MCF 10A (cell line): Measurements from ENCODE around the gene HOPX. TPM values are rescaled to one million over a fixed set of nuclear protein-coding genes. Genes with fewer than 3 reads are reported as not detected.

Source experiments
- BruUV-seq: library from RNA; stranded (reverse); fragments of 400-500 nt; replicated peaks from 2 replicates; lab custom pipeline; 2021; lab: Mats Ljungman, UMichigan
- CTCF ChIA-PET: fragments of 300-600 bp; sonication (Branson Sonifier 250); formaldehyde crosslinking; extraction: SDS; loops from one replicate; lab custom pipeline; 2021; ENCODE audit warnings: antibody characterized with exemption, inconsistent platforms; lab: Yijun Ruan, JAX
- POLR2A ChIA-PET: fragments of 300-600, 350-650 bp; sonication (Branson Sonifier 250); formaldehyde crosslinking; extraction: SDS; loops from one replicate; lab custom pipeline; 2020; ENCODE audit warnings: antibody characterized with exemption, inconsistent platforms; lab: Yijun Ruan, JAX
- DNase-seq: peaks from one replicate; pipeline ENCODE4 v3.0.0-alpha.2; 2018; ENCODE audit not compliant: unreplicated experiment
- H3K27ac Mint-ChIP-seq: one replicate; pipeline ENCODE4 v1.8.0; 2022; ENCODE audit warnings: mild to moderate bottlenecking, low read depth, mixed read lengths; ENCODE audit not compliant: unreplicated experiment
- H3K27me3 Mint-ChIP-seq: one replicate; pipeline ENCODE4 v1.8.0; 2022; ENCODE audit warnings: mixed read lengths; ENCODE audit not compliant: insufficient read depth, unreplicated experiment
- H3K36me3 Mint-ChIP-seq: one replicate; pipeline ENCODE4 v1.8.0; 2022; ENCODE audit warnings: mild to moderate bottlenecking, moderate library complexity, mixed read lengths; ENCODE audit not compliant: insufficient read depth, unreplicated experiment
- H3K4me1 Mint-ChIP-seq: one replicate; pipeline ENCODE4 v1.8.0; 2022; ENCODE audit warnings: mixed read lengths; ENCODE audit not compliant: insufficient read depth, unreplicated experiment
- H3K4me3 Mint-ChIP-seq: one replicate; pipeline ENCODE4 v1.8.0; 2022; ENCODE audit warnings: mild to moderate bottlenecking, moderate library complexity, mixed read lengths; ENCODE audit not compliant: unreplicated experiment
- H3K9me3 Mint-ChIP-seq: one replicate; pipeline ENCODE4 v1.8.0; 2022; ENCODE audit warnings: mixed read lengths; ENCODE audit not compliant: unreplicated experiment
- intact Hi-C: fragments of 100-400 bp; cut with micrococcal nuclease; formaldehyde crosslinking; loops from 2 replicates; pipeline ENCODE4 v1.14.1; 2022
- total RNA-seq: library from RNA; stranded (reverse); gene quantifications from 2 replicates; pipeline ENCODE4 v1.2.3, GENCODE V29; 2022
- TF ChIP-seq, protein P1 (sequence below): fragments of 200-600 bp; IDR thresholded peaks from one replicate; pipeline ENCODE4 v1.8.0; 2022; ENCODE audit warnings: antibody characterized with exemption, mild to moderate bottlenecking; ENCODE audit not compliant: unreplicated experiment

HOPX gene
- total RNA-seq, 1 experiment from 2014 or later, result not detected

- no TSS peak for BruUV-seq
- Mint-ChIP-seq H3K27me3 (no peaks in the 10 kb centered on the region), H3K4me1 (peaks cover 23% of the 10 kb centered on the region), H3K4me3 (no peak overlapping the region), H3K36me3 (no peaks in the 10 kb centered on the region), H3K27ac (no peak overlapping the region), H3K9me3 (no peaks in the 10 kb centered on the region)
- ChIA-PET POLR2A (no interaction called here), CTCF (no interaction called here)
- TF ChIP-seq, protein P1, sequence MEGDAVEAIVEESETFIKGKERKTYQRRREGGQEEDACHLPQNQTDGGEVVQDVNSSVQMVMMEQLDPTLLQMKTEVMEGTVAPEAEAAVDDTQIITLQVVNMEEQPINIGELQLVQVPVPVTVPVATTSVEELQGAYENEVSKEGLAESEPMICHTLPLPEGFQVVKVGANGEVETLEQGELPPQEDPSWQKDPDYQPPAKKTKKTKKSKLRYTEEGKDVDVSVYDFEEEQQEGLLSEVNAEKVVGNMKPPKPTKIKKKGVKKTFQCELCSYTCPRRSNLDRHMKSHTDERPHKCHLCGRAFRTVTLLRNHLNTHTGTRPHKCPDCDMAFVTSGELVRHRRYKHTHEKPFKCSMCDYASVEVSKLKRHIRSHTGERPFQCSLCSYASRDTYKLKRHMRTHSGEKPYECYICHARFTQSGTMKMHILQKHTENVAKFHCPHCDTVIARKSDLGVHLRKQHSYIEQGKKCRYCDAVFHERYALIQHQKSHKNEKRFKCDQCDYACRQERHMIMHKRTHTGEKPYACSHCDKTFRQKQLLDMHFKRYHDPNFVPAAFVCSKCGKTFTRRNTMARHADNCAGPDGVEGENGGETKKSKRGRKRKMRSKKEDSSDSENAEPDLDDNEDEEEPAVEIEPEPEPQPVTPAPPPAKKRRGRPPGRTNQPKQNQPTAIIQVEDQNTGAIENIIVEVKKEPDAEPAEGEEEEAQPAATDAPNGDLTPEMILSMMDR, result no peak
- DNase-seq, result no peak
- intact Hi-C loops, result no loop called here
Measured at GRCh38 chr4:56683455-56683854, 2.4 kb upstream of the HOPX start.

DNA sequence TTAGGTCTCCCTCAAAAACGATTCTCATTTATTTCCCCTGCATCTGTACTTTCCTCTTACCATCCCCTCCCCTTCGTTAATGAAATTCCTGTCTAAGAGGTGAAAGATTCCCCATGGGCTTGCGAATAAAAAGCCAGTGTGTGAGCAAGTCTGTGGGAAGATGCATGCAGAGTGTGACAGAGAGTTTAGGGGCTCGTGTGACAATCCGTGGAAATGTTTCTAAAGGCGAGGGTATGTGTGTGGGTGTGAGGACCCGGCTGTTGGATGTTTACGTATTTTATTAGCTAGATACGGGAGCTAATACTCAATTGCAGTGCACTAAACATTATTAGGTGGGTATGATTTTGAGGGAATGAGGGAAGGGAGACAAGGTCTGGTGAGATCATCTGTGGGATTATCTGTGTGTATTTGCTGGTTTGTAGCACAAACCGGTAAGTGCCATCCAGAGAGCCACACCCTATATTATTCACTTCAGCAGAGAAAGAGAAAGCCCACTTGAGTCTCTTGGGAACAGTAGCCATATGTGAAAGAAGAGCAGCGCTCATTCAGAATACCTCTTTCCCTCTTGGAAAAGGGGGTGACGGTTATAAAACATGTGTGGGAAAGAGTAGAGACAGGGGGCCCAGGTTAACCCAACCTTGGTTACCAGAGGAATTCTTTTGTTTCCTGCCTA lies 893 bp upstream of the HOPX start:
- no peaks in the 10 kb centered on the region for H3K9me3 Mint-ChIP-seq
- intact Hi-C loops, result no loop called here
- DNase-seq, result no peak
- H3K27ac Mint-ChIP-seq, result no peak overlapping the region
- H3K4me3 Mint-ChIP-seq, result no peak overlapping the region
- peaks cover 23% of the 10 kb centered on the region for H3K4me1 Mint-ChIP-seq
- POLR2A ChIA-PET, result interaction anchor here (1.0 kb wide), 1 partner anchor 11 kb away, joined by 3 read pairs; no protein-coding TSS in a partner anchor
- no peaks in the 10 kb centered on the region for H3K36me3 Mint-ChIP-seq
- TF ChIP-seq, protein P1, result no peak
- BruUV-seq, result no TSS peak
- CTCF ChIA-PET, result interaction anchor here (0.6 kb wide), 1 partner anchor 170 kb away, joined by 4 read pairs; no protein-coding TSS in a partner anchor
- no peaks in the 10 kb centered on the region for H3K27me3 Mint-ChIP-seq

DNA sequence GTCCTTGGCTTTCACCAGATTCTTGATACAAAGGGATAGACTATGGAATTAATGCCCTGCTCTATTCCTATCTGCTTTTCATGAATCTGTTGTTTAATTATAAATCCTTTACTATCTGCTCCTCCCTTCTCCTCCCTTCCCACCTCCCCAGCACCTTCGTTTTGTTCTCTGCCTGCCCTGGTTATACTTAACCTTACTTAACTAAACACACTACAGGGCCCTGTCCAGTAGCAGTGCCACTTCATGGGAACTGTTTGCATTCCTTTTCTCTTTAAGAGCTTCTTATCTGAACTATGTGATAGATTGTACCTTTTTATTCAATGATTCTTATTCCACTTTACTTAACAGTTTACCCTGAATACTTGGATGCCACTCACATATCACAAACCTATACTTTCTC lies 830 bp downstream of the HOPX start:
- ChIA-PET POLR2A (interaction anchor here (0.7 kb wide), 1 partner anchor 48 kb away, joined by 3 read pairs; no protein-coding TSS in a partner anchor), CTCF (no interaction called here)
- Mint-ChIP-seq H3K27me3 (no peaks in the 10 kb centered on the region), H3K36me3 (no peaks in the 10 kb centered on the region), H3K27ac (no peak overlapping the region), H3K4me1 (peaks cover 26% of the 10 kb centered on the region), H3K4me3 (no peak overlapping the region), H3K9me3 (no peaks in the 10 kb centered on the region)
- no TSS peak for BruUV-seq
- DNase-seq, result no peak
- TF ChIP-seq, protein P1, result no peak
- intact Hi-C loops, result no loop called here

- peaks cover 21% of the 10 kb centered on the region for H3K4me1 Mint-ChIP-seq
- TF ChIP-seq, protein P1, result no peak
Measured at GRCh38 chr4:56677711-56678110, 3.4 kb downstream of the HOPX start.

More at GRCh38 chr4:56677711-56678110, 3.4 kb downstream of the HOPX start:
- DNase-seq, result no peak
- POLR2A ChIA-PET, result no interaction called here
- CTCF ChIA-PET, result no interaction called here
- Mint-ChIP-seq H3K27ac (no peak overlapping the region), H3K4me3 (no peak overlapping the region), H3K9me3 (no peaks in the 10 kb centered on the region), H3K27me3 (no peaks in the 10 kb centered on the region), H3K36me3 (no peaks in the 10 kb centered on the region)
- intact Hi-C loops, result no loop called here
- BruUV-seq, result no TSS peak
